HepG2 (cell line): ENCODE data around the gene RPS27L. TPM values are rescaled to one million over a fixed set of nuclear protein-coding genes. Genes with fewer than 3 reads are reported as not detected.

Experiments
- ATAC-seq: fragments of 200-7000 bp; cut with Tn5 transposase; 3 replicates; pipeline ENCODE4 v1.9.1; 2020; ENCODE audit warnings: mild to moderate bottlenecking, moderate library complexity
- BruUV-seq: library from RNA; stranded (reverse); fragments of 400-500 nt; replicated peaks from 2 replicates; lab custom pipeline; 2021; lab: Mats Ljungman, UMichigan
- CTCF ChIA-PET: fragments of 300-600 bp; formaldehyde crosslinking; extraction: SDS; loops from one replicate; lab custom pipeline; 2021; ENCODE audit warnings: low total read pairs, inconsistent platforms, low intra/inter-chr PET ratio; lab: Yijun Ruan, JAX
- POLR2A ChIA-PET: fragments of 350-600 bp; sonication (Branson Sonifier 250); formaldehyde crosslinking; loops from one replicate; lab custom pipeline; 2020; ENCODE audit warnings: antibody characterized with exemption, inconsistent platforms; lab: Yijun Ruan, JAX
- DNase-seq: peaks from one replicate; pipeline ENCODE4 v3.0.0-alpha.2; 2015; ENCODE audit warnings: low spot score
- FAIRE-seq: peaks from 3 replicates; lab custom pipeline; 2011; peaks lifted over from hg19 to GRCh38; lab: Jason Lieb, UNC
- H2AFZ ChIP-seq: one replicate; pipeline ENCODE4 v1.6.1; 2011; ENCODE audit warnings: low read length, inconsistent platforms
- H3K27ac ChIP-seq: fragments of 300-600 bp; 3 replicates; pipeline ENCODE4 v1.8.0; 2011; ENCODE audit warnings: mixed run types, mild to moderate bottlenecking, mixed read lengths, low read length, inconsistent platforms; ENCODE audit not compliant: insufficient read depth; ENCODE audit errors: extremely low read length
- H3K27me3 ChIP-seq, 2 experiments: fragments of 200-600 bp in 1 of 2; 2 replicates in 1 of 2; 3 replicates in 1 of 2; pipeline versions ENCODE4 v1.6.0 to v1.8.0; 2011; ENCODE audit warnings: low read length in 2 of 2, mild to moderate bottlenecking in 2 of 2, moderate library complexity in 2 of 2, inconsistent platforms in 1 of 2; ENCODE audit not compliant: insufficient read depth in 2 of 2, control insufficient read depth in 1 of 2
- H3K36me3 ChIP-seq, 2 experiments: fragments of 200-600 bp in 1 of 2; replicated peaks in 1 of 2; 2 replicates in 1 of 2; 3 replicates in 1 of 2; pipeline versions ENCODE4 v1.5.1 to v1.8.0; 2011; ENCODE audit warnings: low read length in 2 of 2, inconsistent platforms in 1 of 2; ENCODE audit not compliant: insufficient read depth in 2 of 2, control insufficient read depth in 1 of 2
- H3K4me1 ChIP-seq: 2 replicates; pipeline ENCODE4 v1.5.1; 2012; ENCODE audit warnings: low read length, inconsistent platforms; ENCODE audit not compliant: insufficient read depth
- H3K4me2 ChIP-seq: 2 replicates; pipeline ENCODE4 v1.6.0; 2011; ENCODE audit warnings: low read depth, low read length, inconsistent platforms
- H3K4me3 ChIP-seq, 3 experiments: fragments of 200-600 bp in 1 of 3; sonication (generic), shearing (Covaris generic) in 1 of 3; replicated peaks in 1 of 3; 2 replicates each; pipeline ENCODE4 v1.5.1; 2011 to 2016; ENCODE audit warnings: low read length in 3 of 3, inconsistent platforms in 2 of 3, low read depth in 2 of 3, mild to moderate bottlenecking in 2 of 3, control low read depth in 1 of 3, mixed read lengths in 1 of 3; ENCODE audit not compliant: insufficient read depth in 1 of 3
- H3K79me2 ChIP-seq: one replicate; pipeline ENCODE4 v1.6.1; 2011; ENCODE audit warnings: low read length, inconsistent platforms; ENCODE audit not compliant: insufficient read depth
- H3K9ac ChIP-seq: 2 replicates; pipeline ENCODE4 v1.6.0; 2011; ENCODE audit warnings: mild to moderate bottlenecking, low read depth, low read length, inconsistent platforms; ENCODE audit not compliant: insufficient read depth
- H3K9me3 ChIP-seq: 2 replicates; pipeline ENCODE4 v1.5.1; 2012; ENCODE audit warnings: mild to moderate bottlenecking, low read length
- H4K20me1 ChIP-seq: 2 replicates; pipeline ENCODE4 v1.6.0; 2011; ENCODE audit warnings: inconsistent platforms, mild to moderate bottlenecking, low read length, moderate library complexity; ENCODE audit not compliant: insufficient read depth
- E2F5 ChIP-seq: sonication (generic); formaldehyde crosslinking; conservative IDR thresholded peaks from 2 replicates; pipeline ENCODE4 v1.4.0; 2020; ENCODE audit warnings: missing genetic modification reagents
- ETV6 ChIP-seq: sonication (generic); formaldehyde crosslinking; conservative IDR thresholded peaks from 2 replicates; pipeline ENCODE4 v1.4.0; 2020; ENCODE audit warnings: missing genetic modification reagents
- FOXK1 ChIP-seq: sonication (generic); formaldehyde crosslinking; IDR thresholded peaks from 2 replicates; pipeline ENCODE4 v1.4.0; 2020; ENCODE audit warnings: low read depth, missing genetic modification reagents, borderline replicate concordance
- HNRNPUL1 ChIP-seq: fragments of 200-400 bp; formaldehyde crosslinking; IDR thresholded peaks from 2 replicates; pipeline ENCODE4 v1.6.1; 2017; ENCODE audit warnings: low read depth, mild to moderate bottlenecking, low read length, moderate library complexity
- KDM4B ChIP-seq: sonication (generic); formaldehyde crosslinking; IDR thresholded peaks from 2 replicates; pipeline ENCODE4 v1.4.0; 2020; ENCODE audit warnings: missing genetic modification reagents
- MAF1 ChIP-seq: sonication (generic); formaldehyde crosslinking; IDR thresholded peaks from 2 replicates; pipeline ENCODE4 v1.5.0; 2020; ENCODE audit warnings: missing genetic modification reagents, borderline replicate concordance
- SIX1 ChIP-seq: sonication (generic); formaldehyde crosslinking; IDR thresholded peaks from 2 replicates; pipeline ENCODE4 v1.4.0; 2020; ENCODE audit warnings: missing genetic modification reagents, borderline replicate concordance
- SMAD1 ChIP-seq: sonication (generic); formaldehyde crosslinking; IDR thresholded peaks from 2 replicates; pipeline ENCODE4 v1.4.0; 2020; ENCODE audit warnings: missing genetic modification reagents, low read depth, mild to moderate bottlenecking, borderline replicate concordance
- STAT6 ChIP-seq: sonication (generic); formaldehyde crosslinking; IDR thresholded peaks from 2 replicates; pipeline ENCODE4 v1.4.0; 2020; ENCODE audit warnings: missing genetic modification reagents, mild to moderate bottlenecking, borderline replicate concordance
- ZBTB21 ChIP-seq: sonication (generic); formaldehyde crosslinking; IDR thresholded peaks from 2 replicates; pipeline ENCODE4 v1.4.0; 2020; ENCODE audit warnings: missing genetic modification reagents
- ZNF275 ChIP-seq: sonication (generic); formaldehyde crosslinking; IDR thresholded peaks from 2 replicates; pipeline ENCODE4 v1.8.0; 2022; ENCODE audit warnings: missing genetic modification reagents, mild to moderate bottlenecking, inconsistent platforms, borderline replicate concordance
- ZNF432 ChIP-seq: sonication (generic); formaldehyde crosslinking; IDR thresholded peaks from 2 replicates; pipeline ENCODE4 v1.5.0; 2020; ENCODE audit warnings: missing genetic modification reagents, mild to moderate bottlenecking, borderline replicate concordance
- ZNF496 ChIP-seq: sonication (generic); formaldehyde crosslinking; IDR thresholded peaks from 2 replicates; pipeline ENCODE4 v1.8.1; 2023; ENCODE audit warnings: mild to moderate bottlenecking, moderate library complexity, missing genetic modification reagents; ENCODE audit not compliant: insufficient replicate concordance
- ZNF501 ChIP-seq: sonication (generic); formaldehyde crosslinking; IDR thresholded peaks from 2 replicates; pipeline ENCODE4 v1.5.1; 2020; ENCODE audit warnings: mild to moderate bottlenecking, moderate library complexity, missing genetic modification reagents
- WGBS: methylation state at CpG from one replicate; pipeline ENCODE4 v1.1.6; 2017; ENCODE audit warnings: low lambda C conversion rate; 5-methylcytosine and 5-hydroxymethylcytosine counted together
- in situ Hi-C: cut with HindIII; loops from 2 replicates; pipeline ENCODE4 v1.10.0; 2017; ENCODE audit warnings: low pct_unique_long_range_greater_than_20kb; ENCODE audit not compliant: extremely low pct_ligation_motif_present
- intact Hi-C: fragments of 100-400 bp; cut with micrococcal nuclease; formaldehyde crosslinking; loops from one replicate; pipeline ENCODE4 v1.10.0; 2022; ENCODE audit not compliant: unreplicated experiment
- polyA plus RNA-seq, 8 experiments: library from polyadenylated mRNA; depleted of rRNA in 3 of 8; stranded (reverse) in 7 of 8; unstranded in 1 of 8; fragments of >200 nt; fragmentation: Illumina TruSeq in 4 of 8; extraction: Trizol in 4 of 8; gene quantifications; 2 replicates each; pipeline versions ENCODE4 v1.2.1 to v1.2.3, GENCODE V29; 2011 to 2016; ENCODE audit warnings: low read depth in 4 of 8, missing spikeins in 1 of 8, mixed read lengths in 1 of 8; ENCODE audit not compliant: insufficient read depth in 1 of 8
- total RNA-seq, 5 experiments: library from RNA; depleted of rRNA; stranded (reverse); fragments of >200 nt; fragmentation: Illumina TruSeq; extraction: Trizol; gene quantifications; 2 replicates each; pipeline ENCODE4 v1.2.3, GENCODE V29; 2016; ENCODE audit warnings: low read depth in 1 of 5
- TF ChIP-seq, protein P1 (sequence below): IDR thresholded peaks from 2 replicates; pipeline ENCODE4 v1.6.1; 2016
- TF ChIP-seq, protein P2 (sequence below): sonication (generic); formaldehyde crosslinking; IDR thresholded peaks from 2 replicates; pipeline ENCODE4 v1.4.0; 2020; ENCODE audit warnings: missing genetic modification reagents, borderline replicate concordance

The RPS27L gene
- total and polyA plus RNA-seq, 2 of the 13 experiments (the other 11 are each of a cell fraction or from before 2014, with no cell fraction given), result 231 to 433 TPM

DNA sequence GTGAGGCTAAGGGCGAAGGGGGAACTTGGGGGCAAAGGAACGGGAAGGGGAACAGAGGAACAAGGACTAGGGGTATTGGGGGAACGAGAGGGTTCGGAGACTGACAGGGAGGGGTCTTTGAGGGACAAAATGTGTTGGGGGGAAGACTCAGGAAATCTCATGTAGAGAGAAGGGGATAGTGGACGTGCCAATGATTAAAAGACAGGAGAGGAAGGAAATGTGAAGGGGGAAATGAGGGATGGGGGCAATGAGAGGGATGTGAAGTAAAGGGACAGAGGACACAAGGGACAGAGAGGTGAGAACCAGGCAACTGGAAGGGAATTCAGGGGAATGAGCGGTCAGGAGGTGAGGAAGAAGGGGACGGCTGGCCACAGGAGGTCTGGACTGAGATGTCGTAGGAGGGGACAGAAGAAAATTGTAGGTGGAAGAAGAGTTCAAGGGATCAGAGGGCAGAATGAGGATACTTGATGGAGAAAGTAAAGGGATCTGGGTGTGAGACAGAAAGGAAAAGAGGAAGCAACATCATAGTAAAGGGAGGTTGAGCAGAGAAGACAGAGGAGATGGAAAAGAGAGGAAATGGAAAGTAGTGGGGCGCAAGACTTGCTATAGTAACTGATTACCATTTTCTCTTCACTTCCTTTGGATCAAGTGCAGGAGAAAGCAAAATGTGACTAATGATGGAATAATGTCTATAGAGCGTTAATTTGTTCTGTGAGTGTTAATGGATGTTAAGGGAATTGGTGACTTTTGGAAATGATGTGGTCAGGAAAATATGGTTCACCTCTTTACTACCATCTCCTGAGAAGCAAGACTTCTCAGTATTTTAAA is 32.9 kb upstream of the RPS27L start:
- TF ChIP-seq KDM4B (CRISPR knock-in tag) (no peak), FOXK1 (CRISPR knock-in tag) (no peak), STAT6 (CRISPR knock-in tag) (no peak), ZNF496 (no peak), SIX1 (CRISPR knock-in tag) (no peak), ZNF432 (no peak), ZNF501 (no peak), HNRNPUL1 (no peak), E2F5 (no peak), ZNF275 (CRISPR knock-in tag) (no peak), ETV6 (CRISPR knock-in tag) (no peak), SMAD1 (no peak), ZBTB21 (CRISPR knock-in tag) (no peak), MAF1 (CRISPR knock-in tag) (no peak)
- TF ChIP-seq, protein P1, sequence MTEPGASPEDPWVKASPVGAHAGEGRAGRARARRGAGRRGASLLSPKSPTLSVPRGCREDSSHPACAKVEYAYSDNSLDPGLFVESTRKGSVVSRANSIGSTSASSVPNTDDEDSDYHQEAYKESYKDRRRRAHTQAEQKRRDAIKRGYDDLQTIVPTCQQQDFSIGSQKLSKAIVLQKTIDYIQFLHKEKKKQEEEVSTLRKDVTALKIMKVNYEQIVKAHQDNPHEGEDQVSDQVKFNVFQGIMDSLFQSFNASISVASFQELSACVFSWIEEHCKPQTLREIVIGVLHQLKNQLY, result no peak
- TF ChIP-seq, protein P2, sequence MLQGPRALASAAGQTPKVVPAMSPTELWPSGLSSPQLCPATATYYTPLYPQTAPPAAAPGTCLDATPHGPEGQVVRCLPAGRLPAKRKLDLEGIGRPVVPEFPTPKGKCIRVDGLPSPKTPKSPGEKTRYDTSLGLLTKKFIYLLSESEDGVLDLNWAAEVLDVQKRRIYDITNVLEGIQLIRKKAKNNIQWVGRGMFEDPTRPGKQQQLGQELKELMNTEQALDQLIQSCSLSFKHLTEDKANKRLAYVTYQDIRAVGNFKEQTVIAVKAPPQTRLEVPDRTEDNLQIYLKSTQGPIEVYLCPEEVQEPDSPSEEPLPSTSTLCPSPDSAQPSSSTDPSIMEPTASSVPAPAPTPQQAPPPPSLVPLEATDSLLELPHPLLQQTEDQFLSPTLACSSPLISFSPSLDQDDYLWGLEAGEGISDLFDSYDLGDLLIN, result no peak
- Histone ChIP-seq H2AFZ (no peak overlapping the region), H3K27ac (no peak overlapping the region), H3K4me2 (peak overlapping the region; percentile 98), H4K20me1 (no peaks in the 10 kb centered on the region), H3K36me3 (no peaks in the 10 kb centered on the region), H3K9ac (peak overlapping the region; percentile 69), H3K27me3 (no peaks in the 10 kb centered on the region; a peak in 1 of 5 replicates), H3K4me1 (peaks cover 75% of the 10 kb centered on the region), H3K79me2 (peaks cover 17% of the 10 kb centered on the region), H3K9me3 (no peaks in the 10 kb centered on the region), H3K4me3 (peak overlapping the region; percentile 82 to 93 (median 85))
- intact Hi-C loops, result loop anchor here (5.0 kb wide), 1 partner anchor 87 kb away; the partner anchor contains the start of gene APH1B
- no peak for DNase-seq
- ChIA-PET POLR2A (interaction anchor here (0.6 to 2.9 kb wide), 4 partner anchors 10 to 42 kb away, joined by 3 to 26 read pairs (median 3); partner anchors contain the start of gene RPS27L), CTCF (no interaction called here)
- no peak for ATAC-seq
- BruUV-seq, result TSS peak; percentile 57
- FAIRE-seq, result no peak
- WGBS, result 14% methylated on average over 10 of the region's 10 CpGs
- in situ Hi-C loops, result no loop called here
